NCI-H1694 (cell line): ENCODE data around the gene KPNA3.

ENCODE experiments used
- DNase-seq: peaks from one replicate; lab custom pipeline; 2025; lab: John Stamatoyannopoulos, UW

The KPNA3 gene

GRCh38 chr13:49676581-49677298 lies 115.7 kb downstream of the KPNA3 start:
- DNase-seq = no peak

DNA sequence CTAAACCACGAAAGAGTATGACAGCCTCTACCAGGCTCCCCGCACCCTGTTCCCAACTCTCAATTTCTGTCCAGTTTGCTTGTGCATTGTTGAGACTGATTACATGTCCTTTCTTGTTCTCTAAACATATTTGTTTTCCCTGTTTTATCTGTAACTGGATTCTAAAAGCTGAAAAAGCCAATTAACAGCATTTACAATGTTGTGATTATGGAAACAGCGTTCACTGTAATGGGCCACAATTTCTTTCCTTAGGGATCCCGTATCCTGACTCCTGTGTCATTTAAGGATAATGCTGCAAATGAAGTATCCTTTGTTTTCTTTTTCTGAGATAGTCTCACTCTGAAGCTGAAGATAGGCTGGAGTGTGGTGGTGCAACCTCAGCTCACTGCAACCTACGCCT lies 121.7 kb downstream of the KPNA3 start:
- no peak for DNase-seq

- peak; percentile 61 for DNase-seq
These were observed 122.7 kb downstream of the KPNA3 start for GRCh38 chr13:49669735-49670309.

GRCh38 chr13:49667773-49668172 lies 124.7 kb downstream of the KPNA3 start:
- no peak for DNase-seq

GRCh38 chr13:49664606-49665005 lies 127.9 kb downstream of the KPNA3 start:
- DNase-seq = no peak

- no peak for DNase-seq
These were observed 135.2 kb downstream of the KPNA3 start for GRCh38 chr13:49657241-49657641.

GRCh38 chr13:49655906-49656305 lies 136.6 kb downstream of the KPNA3 start:
- DNase-seq = no peak

GRCh38 chr13:49654011-49654410 lies 138.5 kb downstream of the KPNA3 start:
- no peak for DNase-seq

GRCh38 chr13:49653478-49653877 lies 139.0 kb downstream of the KPNA3 start:
- DNase-seq = no peak

DNA sequence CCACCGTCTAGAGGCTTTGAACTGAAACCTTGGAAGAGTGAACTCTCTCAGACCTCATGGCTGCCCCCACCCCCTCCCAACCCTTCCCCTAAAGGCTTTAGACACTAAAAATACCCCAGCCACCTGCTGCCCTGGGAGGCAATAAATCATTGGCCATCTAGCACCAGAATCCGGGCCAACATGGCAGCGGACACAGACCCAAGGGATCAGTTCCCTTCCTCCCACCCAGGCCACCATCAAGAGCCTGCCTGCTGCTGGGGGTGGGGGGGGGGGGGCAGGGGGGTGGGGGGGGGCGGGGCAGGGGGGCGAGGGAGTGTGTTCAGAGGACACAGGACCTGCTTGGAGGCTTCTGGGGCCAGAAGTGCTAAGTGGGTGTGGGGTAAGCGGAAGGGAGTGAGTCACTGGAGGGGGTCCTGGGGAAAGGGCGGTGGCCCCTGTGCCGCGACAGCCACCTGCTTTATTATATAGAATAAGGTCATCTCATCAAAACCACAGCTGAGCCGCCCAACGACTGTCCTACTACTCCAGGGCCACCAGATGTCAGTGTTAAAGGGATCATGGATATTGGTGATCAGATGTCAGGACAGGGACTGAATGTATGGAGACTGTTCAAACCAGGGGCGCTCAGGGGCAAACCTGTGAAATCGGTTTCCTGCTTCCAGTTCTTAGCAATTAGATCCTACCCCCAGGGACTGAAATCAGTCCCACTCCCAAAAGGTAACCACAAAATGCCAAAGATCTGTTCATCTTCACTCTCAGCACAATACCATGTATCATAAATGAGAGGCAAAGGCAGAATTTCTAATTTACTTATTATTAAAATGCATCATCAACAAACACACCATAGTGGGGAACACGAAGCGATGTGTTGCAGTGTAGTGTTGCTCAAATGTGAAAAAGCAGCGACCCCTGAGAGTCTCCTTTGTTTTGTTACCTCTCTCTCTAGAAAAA lies 139.9 kb downstream of the KPNA3 start:
- DNase-seq = peak; percentile 15

- DNase-seq = no peak
These were observed 140.7 kb downstream of the KPNA3 start for GRCh38 chr13:49651570-49652354.

- no peak for DNase-seq
These were observed 142.5 kb downstream of the KPNA3 start for GRCh38 chr13:49649963-49650312.
